NB4 (cell line): ENCODE results near the gene PPP6R1.
A peak's percentile ranks its signal among the peaks of the same experiment; 100 is the strongest.

Experiments used
- DNase-seq: peaks from one replicate; pipeline ENCODE4 v3.0.0; 2010; ENCODE audit warnings: low read depth
- H3K4me3 ChIP-seq: one replicate; pipeline ENCODE4 v1.5.1; 2011; ENCODE audit warnings: mild to moderate bottlenecking, low read depth, low read length, moderate library complexity
- MYC ChIP-seq: IDR thresholded peaks from 2 replicates; pipeline ENCODE4 v1.6.1; 2011; ENCODE audit warnings: low read depth, low read length
- POLR2A ChIP-seq: IDR thresholded peaks from 2 replicates; pipeline ENCODE4 v1.6.1; 2011; ENCODE audit warnings: mild to moderate bottlenecking; ENCODE audit not compliant: insufficient read length; ENCODE audit errors: extremely low read depth
- TF ChIP-seq, protein P1 (sequence below): IDR thresholded peaks from 2 replicates; pipeline ENCODE4 v1.6.1; 2011; ENCODE audit warnings: low read depth, low read length
- TF ChIP-seq, protein P2 (sequence below): IDR thresholded peaks from one replicate; pipeline ENCODE4 v1.5.1; 2012; ENCODE audit warnings: low read depth, low read length

Gene PPP6R1

DNA sequence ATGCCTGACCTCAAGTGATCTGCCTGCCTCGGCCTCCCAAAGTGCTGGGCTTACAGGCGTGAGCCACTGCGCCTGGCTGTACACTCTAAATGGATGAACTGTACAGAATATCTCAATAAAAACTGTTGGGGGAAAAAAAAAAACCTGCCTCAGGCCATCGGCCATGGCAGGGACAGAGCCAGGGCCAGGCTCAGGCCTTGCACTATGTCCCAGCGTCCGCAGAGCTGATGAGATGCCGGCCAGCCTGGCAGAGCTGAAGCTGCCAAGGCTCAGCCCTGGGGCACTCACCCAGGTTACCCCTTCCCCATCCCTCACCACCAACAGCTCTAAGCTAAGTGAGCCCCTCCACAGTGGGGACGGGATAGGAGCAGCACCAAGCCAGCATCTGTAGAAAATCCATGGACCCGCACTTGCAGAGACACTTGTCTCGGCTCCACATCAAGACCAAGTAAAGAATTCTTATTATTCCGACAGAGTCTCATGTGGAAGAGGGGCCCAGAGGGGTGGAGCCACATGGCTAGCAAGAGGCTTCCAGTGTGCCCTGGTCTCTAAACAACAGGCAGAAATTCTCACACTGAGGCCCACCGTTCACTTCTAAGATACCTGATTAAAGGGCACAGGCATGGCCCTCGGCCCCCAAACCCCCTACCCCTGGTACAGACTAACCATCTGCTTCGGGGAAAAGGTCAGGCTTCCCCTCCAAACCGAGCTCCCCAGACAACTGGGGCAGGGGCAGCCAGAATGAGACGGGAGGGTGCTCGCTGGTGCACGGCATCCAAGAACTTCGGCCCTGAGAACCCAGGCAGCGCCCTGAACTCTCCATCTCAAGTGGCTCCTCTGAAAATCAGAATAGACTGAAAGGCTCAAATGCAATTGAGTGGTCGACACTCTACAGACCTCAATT, 5.8 kb downstream of the PPP6R1 start:
- DNase-seq: no peak
- no peak for TF ChIP-seq MYC
- no peak for TF ChIP-seq POLR2A
- TF ChIP-seq, protein P1, sequence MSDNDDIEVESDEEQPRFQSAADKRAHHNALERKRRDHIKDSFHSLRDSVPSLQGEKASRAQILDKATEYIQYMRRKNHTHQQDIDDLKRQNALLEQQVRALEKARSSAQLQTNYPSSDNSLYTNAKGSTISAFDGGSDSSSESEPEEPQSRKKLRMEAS: no peak
- TF ChIP-seq, protein P2, sequence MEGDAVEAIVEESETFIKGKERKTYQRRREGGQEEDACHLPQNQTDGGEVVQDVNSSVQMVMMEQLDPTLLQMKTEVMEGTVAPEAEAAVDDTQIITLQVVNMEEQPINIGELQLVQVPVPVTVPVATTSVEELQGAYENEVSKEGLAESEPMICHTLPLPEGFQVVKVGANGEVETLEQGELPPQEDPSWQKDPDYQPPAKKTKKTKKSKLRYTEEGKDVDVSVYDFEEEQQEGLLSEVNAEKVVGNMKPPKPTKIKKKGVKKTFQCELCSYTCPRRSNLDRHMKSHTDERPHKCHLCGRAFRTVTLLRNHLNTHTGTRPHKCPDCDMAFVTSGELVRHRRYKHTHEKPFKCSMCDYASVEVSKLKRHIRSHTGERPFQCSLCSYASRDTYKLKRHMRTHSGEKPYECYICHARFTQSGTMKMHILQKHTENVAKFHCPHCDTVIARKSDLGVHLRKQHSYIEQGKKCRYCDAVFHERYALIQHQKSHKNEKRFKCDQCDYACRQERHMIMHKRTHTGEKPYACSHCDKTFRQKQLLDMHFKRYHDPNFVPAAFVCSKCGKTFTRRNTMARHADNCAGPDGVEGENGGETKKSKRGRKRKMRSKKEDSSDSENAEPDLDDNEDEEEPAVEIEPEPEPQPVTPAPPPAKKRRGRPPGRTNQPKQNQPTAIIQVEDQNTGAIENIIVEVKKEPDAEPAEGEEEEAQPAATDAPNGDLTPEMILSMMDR: no peak
- peak overlapping the region; percentile 88 for H3K4me3 ChIP-seq

DNA sequence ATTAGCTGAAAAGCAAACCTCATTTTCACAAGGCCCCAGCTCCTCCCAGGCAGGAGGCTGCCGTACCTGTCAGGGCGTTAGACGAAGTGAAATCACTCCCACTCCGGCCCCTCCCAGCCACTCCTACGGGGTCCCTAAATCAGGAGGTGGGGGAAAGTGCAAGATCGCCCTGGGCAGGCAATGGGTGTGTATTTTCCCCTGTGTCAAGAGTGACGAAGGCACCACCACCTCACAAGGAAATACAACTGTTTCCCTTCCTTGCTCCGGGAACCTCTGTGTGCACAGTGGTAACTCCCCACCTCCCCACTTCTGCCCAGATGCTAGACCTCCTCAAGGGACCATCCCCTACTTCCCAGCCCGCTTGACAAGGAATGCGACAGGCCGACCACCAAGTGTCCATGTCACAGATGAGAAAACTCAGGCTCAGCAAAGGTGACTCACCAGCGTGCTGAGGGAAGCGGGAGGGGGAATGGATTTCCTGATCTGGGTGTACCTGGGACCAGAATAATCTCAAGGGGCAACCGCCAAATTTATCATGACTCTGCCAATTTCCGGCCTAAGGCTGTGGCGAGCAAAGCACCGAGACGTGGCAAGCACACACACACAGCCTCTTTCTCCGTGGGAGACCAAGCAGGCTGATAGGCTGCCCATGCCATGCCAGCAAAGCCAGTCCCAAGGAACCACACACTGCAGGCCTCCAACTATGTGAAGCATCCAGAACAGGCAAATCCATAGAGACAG, 7.3 kb downstream of the PPP6R1 start:
- TF ChIP-seq POLR2A (no peak), MYC (no peak)
- TF ChIP-seq, protein P2: no peak
- TF ChIP-seq, protein P1: no peak
- peak; percentile 29 for DNase-seq
- no peak overlapping the region for H3K4me3 ChIP-seq

DNA sequence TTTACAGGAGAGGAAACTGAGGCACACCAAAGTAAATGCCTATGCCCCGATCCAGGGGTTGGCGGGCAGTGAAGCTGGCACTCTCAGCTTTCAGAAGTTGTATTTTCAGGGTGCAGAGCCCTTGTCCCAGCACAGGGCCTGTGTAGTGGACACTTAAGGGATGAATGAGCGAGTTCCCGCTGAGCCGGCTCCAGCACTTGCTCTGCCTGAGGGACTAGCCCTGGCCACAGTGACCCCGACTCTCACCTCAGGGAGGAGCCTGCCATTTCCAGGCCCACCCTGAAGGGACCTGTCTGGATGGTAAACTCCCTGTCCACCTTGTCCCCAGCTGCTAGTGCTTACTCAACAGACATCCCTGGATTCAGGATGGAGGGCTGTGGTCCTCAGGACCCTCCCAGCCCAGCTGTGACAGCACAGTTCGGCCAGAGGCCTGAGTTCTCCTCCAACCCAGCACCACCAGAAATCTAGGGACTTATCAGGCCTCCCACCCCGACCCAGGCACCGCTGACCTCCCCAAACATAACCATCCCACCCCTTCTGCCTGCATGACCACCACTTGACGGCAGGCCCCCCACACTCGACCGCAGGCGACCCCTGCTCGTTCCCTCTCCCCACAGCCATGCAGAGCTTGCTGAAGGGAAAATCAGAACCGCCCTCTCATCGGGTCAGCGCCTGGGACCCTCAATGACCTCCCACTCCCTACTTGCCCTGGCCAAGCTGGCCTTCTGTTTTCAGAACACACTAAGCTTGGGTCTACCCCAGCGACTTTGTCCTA, 8.4 kb downstream of the PPP6R1 start:
- H3K4me3 ChIP-seq: no peak overlapping the region
- no peak for TF ChIP-seq MYC
- no peak for TF ChIP-seq POLR2A
- TF ChIP-seq, protein P2: no peak
- TF ChIP-seq, protein P1: no peak
- no peak for DNase-seq

DNA sequence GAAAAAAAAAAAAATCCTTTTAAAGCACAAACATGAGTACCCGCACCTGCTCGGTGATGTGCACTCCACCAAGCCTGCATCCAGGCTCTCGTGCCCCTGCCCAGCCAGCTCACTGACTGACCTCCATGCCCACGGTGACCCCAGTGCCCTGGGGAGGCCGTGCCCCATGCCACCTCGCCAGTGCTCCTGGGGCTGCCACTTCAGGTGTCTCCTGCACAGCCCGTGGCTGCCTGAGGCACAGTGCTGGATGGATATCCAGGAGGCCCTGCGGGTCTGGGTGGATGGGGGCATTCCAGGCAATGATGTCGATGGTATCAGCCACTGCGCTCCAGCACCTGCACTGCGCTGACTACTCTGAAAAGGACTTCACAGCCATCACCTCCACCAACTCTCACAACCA, 9.0 kb downstream of the PPP6R1 start:
- no peak for DNase-seq
- no peak overlapping the region for H3K4me3 ChIP-seq
- TF ChIP-seq, protein P1: no peak
- TF ChIP-seq MYC (no peak), POLR2A (no peak)
- TF ChIP-seq, protein P2: no peak

DNA sequence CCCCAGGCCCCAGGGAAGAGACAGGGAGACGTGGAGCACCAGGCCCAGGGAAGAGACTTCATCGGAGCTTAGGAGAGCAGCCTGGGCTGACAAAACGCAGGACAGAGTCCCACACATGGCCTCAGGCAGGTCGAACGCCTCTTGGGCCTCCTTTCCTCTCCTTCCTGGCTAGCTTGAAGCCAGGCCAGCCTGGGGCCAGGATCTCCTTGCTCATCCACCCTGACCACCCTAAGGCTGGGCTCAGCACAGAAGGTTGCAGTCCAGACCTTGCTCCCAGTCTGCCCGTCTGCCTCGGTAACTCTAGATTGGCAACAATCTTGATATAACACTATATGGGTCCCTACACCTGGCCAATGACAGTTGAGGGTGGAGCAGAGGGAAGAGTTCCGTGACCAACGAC, 10.1 kb downstream of the PPP6R1 start:
- TF ChIP-seq, protein P2: no peak
- TF ChIP-seq, protein P1: no peak
- TF ChIP-seq POLR2A (no peak), MYC (no peak)
- no peak overlapping the region for H3K4me3 ChIP-seq
- no peak for DNase-seq
